Cardiac muscle cell (in vitro differentiated cells and primary cell): ENCODE results near the gene TADA1. TPM values are rescaled to one million over a fixed set of nuclear protein-coding genes. Genes with fewer than 3 reads are reported as not detected.

Source experiments
- DNase-seq, 2 donors: peaks; one replicate each; pipeline versions ENCODE4 v3.0.0 to v3.0.0-alpha.2; 2010 to 2017; ENCODE audit warnings: low read depth in 1 of 2, low spot score in 1 of 2
- H3K27ac ChIP-seq: fragments of 200-600 bp; sonication (generic); 2 replicates; pipeline ENCODE4 v1.5.1; 2016
- H3K27me3 ChIP-seq: fragments of 200-600 bp; sonication (generic); 2 replicates; pipeline ENCODE4 v1.6.0; 2016; ENCODE audit warnings: control low read depth
- H3K36me3 ChIP-seq: fragments of 200-600 bp; sonication (generic); 2 replicates; pipeline ENCODE4 v1.5.1; 2016; ENCODE audit warnings: control low read depth
- H3K4me1 ChIP-seq: fragments of 200-600 bp; sonication (generic); 2 replicates; pipeline ENCODE4 v1.8.1; 2017; ENCODE audit warnings: low read depth, mild to moderate bottlenecking, mixed run types
- H3K4me3 ChIP-seq: fragments of 200-600 bp; sonication (generic); 2 replicates; pipeline ENCODE4 v1.5.1; 2016; ENCODE audit warnings: mild to moderate bottlenecking
- H3K9me3 ChIP-seq: fragments of 200-600 bp; sonication (generic); 2 replicates; pipeline ENCODE4 v1.5.1; 2017; ENCODE audit warnings: low read depth, mild to moderate bottlenecking, control low read depth
- CTCF ChIP-seq: IDR thresholded peaks from 2 replicates; pipeline ENCODE4 v1.5.1; 2012; ENCODE audit warnings: low read depth, mild to moderate bottlenecking, low read length
- polyA plus RNA-seq: library from polyadenylated mRNA; unstranded; fragments of >200 nt; fragmentation: Nextera tagmentation; extraction: Ambion mirVana; gene quantifications from 2 replicates; pipeline ENCODE4 v1.2.1, GENCODE V29; 2016
- total RNA-seq: library from RNA; depleted of rRNA; stranded (reverse); fragments of >200 nt; gene quantifications from 2 replicates; pipeline ENCODE4 v1.2.3, GENCODE V29; 2016

The TADA1 gene
- 11.6 and 18.3 TPM in 2 replicates for total RNA-seq
- polyA plus RNA-seq, result 15.9 and 32.3 TPM in 2 replicates

- peak; percentile 99 to 100 for DNase-seq
- no peak for TF ChIP-seq CTCF
- Histone ChIP-seq H3K4me1 (peaks cover 2% of the 10 kb centered on the region), H3K27ac (peak within 1 kb of the TSS; percentile 96), H3K4me3 (peak within 1 kb of the TSS; percentile 68), H3K9me3 (no peaks in the 10 kb centered on the region), H3K27me3 (no peaks in the 10 kb centered on the region), H3K36me3 (no peaks in the 10 kb centered on the region)
Observed at GRCh38 chr1:166875734-166876539, at the start of gene TADA1. TADA1 (minus strand) TSS chr1:166876264; CDS start chr1:166876233, 31 bp downstream.

GRCh38 chr1:166924823-166925541 is 48.9 kb upstream of the TADA1 start:
- no peak for TF ChIP-seq CTCF
- Histone ChIP-seq H3K27ac (peak overlapping the region; percentile 92), H3K9me3 (no peaks in the 10 kb centered on the region)

GRCh38 chr1:166920561-166921475 is 44.8 kb upstream of the TADA1 start:
- Histone ChIP-seq H3K36me3 (no peaks in the 10 kb centered on the region), H3K27ac (no peak overlapping the region), H3K27me3 (peaks cover 41% of the 10 kb centered on the region), H3K9me3 (no peaks in the 10 kb centered on the region), H3K4me3 (peak overlapping the region; percentile 21), H3K4me1 (peaks cover 12% of the 10 kb centered on the region)
- no peak for TF ChIP-seq CTCF
- DNase-seq, result peak; percentile 16 to 55

More at GRCh38 chr1:166924823-166925541, 48.9 kb upstream of the TADA1 start:
- no peak for DNase-seq
- no peaks in the 10 kb centered on the region for H3K36me3 ChIP-seq
- H3K4me3 ChIP-seq, result no peak overlapping the region
- H3K27me3 ChIP-seq, result peaks cover 29% of the 10 kb centered on the region
- peaks cover 26% of the 10 kb centered on the region for H3K4me1 ChIP-seq

GRCh38 chr1:166918956-166919316 is 42.9 kb upstream of the TADA1 start:
- TF ChIP-seq CTCF, result no peak
- no peak for DNase-seq
- Histone ChIP-seq H3K27me3 (peaks cover 41% of the 10 kb centered on the region), H3K27ac (no peak overlapping the region), H3K36me3 (no peaks in the 10 kb centered on the region), H3K4me3 (no peak overlapping the region), H3K4me1 (peaks cover 7% of the 10 kb centered on the region), H3K9me3 (no peaks in the 10 kb centered on the region)
